Ishikawa (cell line): ENCODE measurements around the gene RABL3.

ENCODE experiments used
- CEBPB ChIP-seq: IDR thresholded peaks from 2 replicates; pipeline ENCODE4 v1.6.1; 2012
- CREB1 ChIP-seq: IDR thresholded peaks from 2 replicates; pipeline ENCODE4 v1.6.1; 2012; ENCODE audit warnings: low read depth
- EGR1 ChIP-seq: IDR thresholded peaks from 2 replicates; pipeline ENCODE4 v1.6.1; 2012
- EP300 ChIP-seq: IDR thresholded peaks from 2 replicates; pipeline ENCODE4 v1.6.1; 2012; ENCODE audit warnings: borderline replicate concordance
- FOXM1 ChIP-seq: IDR thresholded peaks from 2 replicates; pipeline ENCODE4 v1.6.1; 2012; ENCODE audit warnings: low read depth, borderline replicate concordance
- MAX ChIP-seq: IDR thresholded peaks from 2 replicates; pipeline ENCODE4 v1.6.1; 2012
- NFIC ChIP-seq: IDR thresholded peaks from 2 replicates; pipeline ENCODE4 v1.6.1; 2012
- RAD21 ChIP-seq: IDR thresholded peaks from 2 replicates; pipeline ENCODE4 v1.6.1; 2012; ENCODE audit warnings: low read depth
- TAF1 ChIP-seq: IDR thresholded peaks from 2 replicates; pipeline ENCODE4 v1.6.1; 2012; ENCODE audit warnings: low read depth, mild to moderate bottlenecking
- TCF12 ChIP-seq: IDR thresholded peaks from 2 replicates; pipeline ENCODE4 v1.6.1; 2012; ENCODE audit warnings: low read depth
- TEAD4 ChIP-seq: IDR thresholded peaks from 2 replicates; pipeline ENCODE4 v1.6.1; 2012
- USF1 ChIP-seq: IDR thresholded peaks from 2 replicates; pipeline ENCODE4 v1.6.1; 2012
- YY1 ChIP-seq: IDR thresholded peaks from 2 replicates; pipeline ENCODE4 v1.6.1; 2012; ENCODE audit warnings: low read depth
- ZBTB7A ChIP-seq: IDR thresholded peaks from 2 replicates; pipeline ENCODE4 v1.6.1; 2012; ENCODE audit warnings: low read depth
- TF ChIP-seq, protein P1 (sequence below): IDR thresholded peaks from 2 replicates; pipeline ENCODE4 v1.6.1; 2012; ENCODE audit warnings: low read depth, mild to moderate bottlenecking

Gene RABL3

DNA sequence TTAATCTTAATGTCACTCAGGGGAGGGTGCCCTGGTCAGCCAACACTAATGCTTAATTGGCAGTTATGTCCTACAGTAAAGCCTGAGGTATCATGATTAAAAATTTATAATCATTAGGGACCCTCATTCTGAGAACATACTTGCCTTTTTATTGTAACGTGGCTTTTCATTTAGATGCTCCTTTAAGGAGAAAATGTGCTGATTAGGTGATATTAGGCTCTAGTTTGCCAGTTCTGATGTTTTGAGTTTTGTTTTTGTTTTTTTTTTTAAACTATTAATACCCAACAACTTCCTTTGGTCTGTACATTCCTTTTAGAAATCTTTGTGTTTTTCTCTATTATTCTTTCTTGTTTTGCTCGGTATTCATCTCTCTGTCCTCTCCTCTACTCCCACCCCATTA is 10.5 kb upstream of the RABL3 start:
- TF ChIP-seq NFIC (no peak), RAD21 (no peak), FOXM1 (no peak), USF1 (no peak), YY1 (no peak), CEBPB (no peak), TCF12 (no peak), EP300 (no peak), TAF1 (no peak), CREB1 (no peak)
- TF ChIP-seq, protein P1, sequence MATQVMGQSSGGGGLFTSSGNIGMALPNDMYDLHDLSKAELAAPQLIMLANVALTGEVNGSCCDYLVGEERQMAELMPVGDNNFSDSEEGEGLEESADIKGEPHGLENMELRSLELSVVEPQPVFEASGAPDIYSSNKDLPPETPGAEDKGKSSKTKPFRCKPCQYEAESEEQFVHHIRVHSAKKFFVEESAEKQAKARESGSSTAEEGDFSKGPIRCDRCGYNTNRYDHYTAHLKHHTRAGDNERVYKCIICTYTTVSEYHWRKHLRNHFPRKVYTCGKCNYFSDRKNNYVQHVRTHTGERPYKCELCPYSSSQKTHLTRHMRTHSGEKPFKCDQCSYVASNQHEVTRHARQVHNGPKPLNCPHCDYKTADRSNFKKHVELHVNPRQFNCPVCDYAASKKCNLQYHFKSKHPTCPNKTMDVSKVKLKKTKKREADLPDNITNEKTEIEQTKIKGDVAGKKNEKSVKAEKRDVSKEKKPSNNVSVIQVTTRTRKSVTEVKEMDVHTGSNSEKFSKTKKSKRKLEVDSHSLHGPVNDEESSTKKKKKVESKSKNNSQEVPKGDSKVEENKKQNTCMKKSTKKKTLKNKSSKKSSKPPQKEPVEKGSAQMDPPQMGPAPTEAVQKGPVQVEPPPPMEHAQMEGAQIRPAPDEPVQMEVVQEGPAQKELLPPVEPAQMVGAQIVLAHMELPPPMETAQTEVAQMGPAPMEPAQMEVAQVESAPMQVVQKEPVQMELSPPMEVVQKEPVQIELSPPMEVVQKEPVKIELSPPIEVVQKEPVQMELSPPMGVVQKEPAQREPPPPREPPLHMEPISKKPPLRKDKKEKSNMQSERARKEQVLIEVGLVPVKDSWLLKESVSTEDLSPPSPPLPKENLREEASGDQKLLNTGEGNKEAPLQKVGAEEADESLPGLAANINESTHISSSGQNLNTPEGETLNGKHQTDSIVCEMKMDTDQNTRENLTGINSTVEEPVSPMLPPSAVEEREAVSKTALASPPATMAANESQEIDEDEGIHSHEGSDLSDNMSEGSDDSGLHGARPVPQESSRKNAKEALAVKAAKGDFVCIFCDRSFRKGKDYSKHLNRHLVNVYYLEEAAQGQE = no peak

GRCh38 chr3:120752230-120752629 is 9.9 kb upstream of the RABL3 start:
- TF ChIP-seq, protein P1 = no peak
- TF ChIP-seq TCF12 = no peak
- TF ChIP-seq ZBTB7A = no peak
- TF ChIP-seq USF1 = no peak
- no peak for TF ChIP-seq EP300
- no peak for TF ChIP-seq CREB1
- no peak for TF ChIP-seq YY1
- TF ChIP-seq TEAD4 = no peak
- TF ChIP-seq NFIC = no peak

DNA sequence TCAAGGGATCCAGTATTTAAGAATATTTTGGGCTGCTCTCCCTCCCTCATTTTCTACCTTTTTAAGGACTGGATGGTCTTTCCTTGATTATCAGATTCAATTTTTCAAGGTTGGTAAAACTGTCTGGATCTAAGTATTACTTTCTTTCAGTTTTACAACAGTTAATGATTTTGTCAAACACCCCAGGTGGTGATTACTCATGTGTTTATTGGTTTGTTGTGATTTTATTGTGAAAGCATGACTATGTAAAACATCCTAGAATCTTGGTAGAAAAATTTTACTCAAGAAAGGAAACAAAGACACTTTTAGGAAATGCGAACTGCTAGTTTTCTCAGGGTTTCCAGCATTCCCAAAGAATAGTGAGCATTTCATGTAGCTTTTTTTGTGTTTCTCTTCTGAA is 7.5 kb upstream of the RABL3 start:
- no peak for TF ChIP-seq USF1
- TF ChIP-seq TCF12 = no peak
- no peak for TF ChIP-seq ZBTB7A
- no peak for TF ChIP-seq TEAD4
- no peak for TF ChIP-seq CEBPB
- no peak for TF ChIP-seq EP300
- no peak for TF ChIP-seq TAF1
- TF ChIP-seq RAD21 = no peak
- no peak for TF ChIP-seq EGR1
- TF ChIP-seq, protein P1 = no peak
- no peak for TF ChIP-seq MAX
- TF ChIP-seq NFIC = no peak
- no peak for TF ChIP-seq CREB1
- no peak for TF ChIP-seq FOXM1
- no peak for TF ChIP-seq YY1

DNA sequence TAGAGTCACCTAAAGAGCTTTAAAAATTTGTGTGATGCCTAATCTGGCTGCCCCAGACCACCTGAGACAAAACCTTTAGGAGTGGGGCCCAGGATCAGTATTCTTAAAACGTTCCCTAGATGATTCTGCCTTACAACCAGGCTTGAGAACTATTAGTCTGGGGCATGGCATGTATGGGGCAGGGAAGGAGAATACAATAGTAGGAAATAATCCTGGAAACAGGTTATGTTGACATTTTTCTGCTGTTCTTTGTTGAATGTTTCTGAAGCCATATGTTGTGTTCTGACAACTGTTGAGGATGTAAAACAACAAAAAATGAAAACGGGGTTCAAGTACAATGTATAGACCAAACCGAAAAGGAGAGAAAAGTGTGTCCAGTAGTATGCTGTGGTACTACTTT is 3.1 kb upstream of the RABL3 start:
- TF ChIP-seq EP300 = no peak
- TF ChIP-seq TAF1 = no peak
- TF ChIP-seq FOXM1 = no peak
- TF ChIP-seq MAX = no peak

DNA sequence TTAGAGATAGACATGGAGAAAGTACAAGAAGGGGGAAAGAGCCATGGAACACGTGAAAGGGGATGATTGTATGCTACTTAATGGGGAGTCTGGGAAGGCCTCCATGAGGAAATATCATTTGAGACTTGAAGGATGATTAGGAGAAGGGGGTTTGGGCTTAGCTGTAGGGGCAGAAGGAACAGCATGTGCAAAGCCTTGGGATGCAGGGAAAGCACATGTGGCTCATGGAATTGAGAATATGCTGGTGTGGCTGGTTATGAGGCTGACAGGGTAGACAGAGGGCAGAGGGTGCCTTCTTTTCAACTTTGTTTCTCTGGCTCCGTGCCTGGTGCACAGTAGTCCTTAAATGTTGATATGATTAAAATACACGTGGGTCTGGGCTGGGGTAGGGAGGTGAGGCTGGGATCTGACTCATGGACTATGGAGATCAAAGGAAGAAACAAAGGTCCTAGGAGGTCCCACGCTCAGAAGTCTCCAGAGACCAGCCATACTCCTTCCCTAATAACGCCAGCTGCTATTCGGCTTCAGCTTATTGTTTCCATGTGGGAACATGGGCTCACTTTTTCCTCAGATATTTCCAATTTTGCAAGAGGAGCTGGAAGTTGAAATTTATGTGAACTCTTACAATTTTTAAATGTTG is 1.4 kb upstream of the RABL3 start:
- TF ChIP-seq CREB1 (no peak), YY1 (no peak), EGR1 (no peak), ZBTB7A (no peak), RAD21 (no peak), USF1 (no peak), TAF1 (no peak), EP300 (no peak), MAX (no peak), FOXM1 (no peak), NFIC (no peak), TEAD4 (no peak), CEBPB (no peak), TCF12 (no peak)
- TF ChIP-seq, protein P1 = no peak
